ENCODE results near the gene ACTA2.

DNA sequence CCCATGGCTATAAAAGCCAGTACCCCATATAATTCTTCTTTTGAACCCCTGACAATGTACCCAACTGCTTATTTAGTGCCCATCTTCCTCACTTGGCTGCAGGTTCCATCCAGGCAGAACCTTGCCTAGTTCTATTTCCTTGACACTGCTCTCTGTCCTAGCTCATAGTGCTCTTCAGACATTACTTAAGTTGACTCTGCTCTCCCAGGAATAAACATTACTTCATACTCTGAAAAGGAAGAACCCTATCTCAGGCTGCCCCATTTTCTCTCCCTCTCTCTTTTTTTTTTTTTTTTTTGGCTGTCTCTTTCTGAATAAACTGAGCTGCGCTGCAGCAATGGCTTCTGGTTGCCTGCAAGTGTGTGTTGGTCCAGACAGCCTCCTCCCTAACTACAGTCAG is 21.0 kb downstream of the ACTA2 start:
- no peak for TF ChIP-seq CTCF (IDR thresholded peaks at IDR 0.05; ENCODE audit: low read length)
- TF ChIP-seq EZH2 (IDR thresholded peaks at IDR 0.05; ENCODE audit: borderline replicate concordance, low read length) = no peak
